ENCODE measurements around the gene PIK3R1.

The PIK3R1 gene

GRCh38 chr5:68220914-68221313 lies 5.4 kb downstream of the PIK3R1 start:
- TF ChIP-seq POLR2AphosphoS5 (IDR thresholded peaks at IDR 0.05; ENCODE audit: low read depth, low read length) (no peak), POLR2A (IDR thresholded peaks at IDR 0.05; ENCODE audit: low read depth, low read length) (no peak), TAF1 (IDR thresholded peaks at IDR 0.05; ENCODE audit: borderline replicate concordance, low read depth, low read length) (no peak)

DNA sequence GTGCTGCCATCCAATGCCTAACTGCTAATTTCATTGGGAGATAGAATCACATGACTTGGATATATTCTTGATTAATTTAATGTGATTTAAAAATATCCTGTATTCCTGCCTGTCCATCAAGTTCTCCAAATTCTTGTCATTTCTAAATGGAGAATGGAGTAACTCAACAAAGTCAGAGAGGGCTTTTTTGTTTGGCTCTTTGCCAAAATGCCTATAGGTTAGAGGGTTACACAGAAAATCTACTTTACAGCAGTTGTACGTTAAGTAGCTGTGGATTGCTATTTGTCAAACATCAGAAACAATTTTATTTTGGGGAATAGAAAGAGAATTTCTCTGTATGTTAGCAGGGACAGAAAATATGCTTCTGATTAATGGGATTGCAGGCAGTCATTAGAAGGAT lies 5.9 kb downstream of the PIK3R1 start:
- FAIRE-seq (no peak), DNase-seq (ENCODE audit: insufficient read length) (no peak)
- no peak for TF ChIP-seq POLR2A (IDR thresholded peaks at IDR 0.05; ENCODE audit: low read depth, low read length)
- no peak for TF ChIP-seq TAF1 (IDR thresholded peaks at IDR 0.05; ENCODE audit: borderline replicate concordance, low read depth, low read length)
- no peak for TF ChIP-seq POLR2AphosphoS5 (IDR thresholded peaks at IDR 0.05; ENCODE audit: low read depth, low read length)

More at GRCh38 chr5:68220914-68221313, 5.4 kb downstream of the PIK3R1 start:
- DNase-seq (ENCODE audit: insufficient read length): no peak
- FAIRE-seq: no peak

- DNase-seq (ENCODE audit: insufficient read length): no peak
- FAIRE-seq: no peak
- TF ChIP-seq POLR2AphosphoS5 (IDR thresholded peaks at IDR 0.05; ENCODE audit: low read depth, low read length): no peak
- TF ChIP-seq POLR2A (IDR thresholded peaks at IDR 0.05; ENCODE audit: low read depth, low read length): no peak
- TF ChIP-seq TAF1 (IDR thresholded peaks at IDR 0.05; ENCODE audit: borderline replicate concordance, low read depth, low read length): no peak
These were observed 6.8 kb downstream of the PIK3R1 start for GRCh38 chr5:68222310-68222709.

GRCh38 chr5:68222824-68223354 lies 7.3 kb downstream of the PIK3R1 start:
- TF ChIP-seq TAF1 (IDR thresholded peaks at IDR 0.05; ENCODE audit: borderline replicate concordance, low read depth, low read length): no peak
- TF ChIP-seq POLR2A (IDR thresholded peaks at IDR 0.05; ENCODE audit: low read depth, low read length): no peak
- no peak for TF ChIP-seq POLR2AphosphoS5 (IDR thresholded peaks at IDR 0.05; ENCODE audit: low read depth, low read length)
- FAIRE-seq (no peak), DNase-seq (ENCODE audit: insufficient read length) (no peak)

GRCh38 chr5:68223904-68224303 lies 8.3 kb downstream of the PIK3R1 start:
- FAIRE-seq (no peak), DNase-seq (ENCODE audit: insufficient read length) (no peak)
- TF ChIP-seq TAF1 (IDR thresholded peaks at IDR 0.05; ENCODE audit: borderline replicate concordance, low read depth, low read length): no peak
- no peak for TF ChIP-seq POLR2AphosphoS5 (IDR thresholded peaks at IDR 0.05; ENCODE audit: low read depth, low read length)
- no peak for TF ChIP-seq POLR2A (IDR thresholded peaks at IDR 0.05; ENCODE audit: low read depth, low read length)

GRCh38 chr5:68224509-68225187 lies 9.1 kb downstream of the PIK3R1 start:
- TF ChIP-seq TAF1 (IDR thresholded peaks at IDR 0.05; ENCODE audit: borderline replicate concordance, low read depth, low read length): no peak
- TF ChIP-seq POLR2AphosphoS5 (IDR thresholded peaks at IDR 0.05; ENCODE audit: low read depth, low read length): no peak
- FAIRE-seq (no peak), DNase-seq (ENCODE audit: insufficient read length) (no peak)

GRCh38 chr5:68225188-68225910 lies 9.8 kb downstream of the PIK3R1 start:
- no peak for FAIRE-seq
- no peak for DNase-seq (ENCODE audit: insufficient read length)
- TF ChIP-seq TAF1 (IDR thresholded peaks at IDR 0.05; ENCODE audit: borderline replicate concordance, low read depth, low read length) (no peak), POLR2AphosphoS5 (IDR thresholded peaks at IDR 0.05; ENCODE audit: low read depth, low read length) (no peak), POLR2A (IDR thresholded peaks at IDR 0.05; ENCODE audit: low read depth, low read length) (no peak)

GRCh38 chr5:68225911-68226545 lies 10.5 kb downstream of the PIK3R1 start:
- FAIRE-seq (no peak), DNase-seq (ENCODE audit: insufficient read length) (no peak)
- no peak for TF ChIP-seq TAF1 (IDR thresholded peaks at IDR 0.05; ENCODE audit: borderline replicate concordance, low read depth, low read length)
- TF ChIP-seq POLR2A (IDR thresholded peaks at IDR 0.05; ENCODE audit: low read depth, low read length): no peak
- no peak for TF ChIP-seq POLR2AphosphoS5 (IDR thresholded peaks at IDR 0.05; ENCODE audit: low read depth, low read length)

DNA sequence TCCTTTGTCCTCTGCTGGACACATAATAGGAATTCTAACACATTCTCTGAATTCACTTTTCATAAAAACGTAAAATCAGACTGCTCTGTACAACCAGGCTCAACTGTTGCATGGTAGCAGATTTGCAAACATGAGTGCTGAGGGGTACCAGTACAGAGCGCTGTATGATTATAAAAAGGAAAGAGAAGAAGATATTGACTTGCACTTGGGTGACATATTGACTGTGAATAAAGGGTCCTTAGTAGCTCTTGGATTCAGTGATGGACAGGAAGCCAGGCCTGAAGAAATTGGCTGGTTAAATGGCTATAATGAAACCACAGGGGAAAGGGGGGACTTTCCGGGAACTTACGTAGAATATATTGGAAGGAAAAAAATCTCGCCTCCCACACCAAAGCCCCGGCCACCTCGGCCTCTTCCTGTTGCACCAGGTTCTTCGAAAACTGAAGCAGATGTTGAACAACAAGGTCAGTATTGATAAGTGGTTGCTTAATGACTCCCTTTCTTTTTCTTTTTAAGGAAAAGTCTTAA lies 11.1 kb downstream of the PIK3R1 start:
- FAIRE-seq: no peak
- DNase-seq (ENCODE audit: insufficient read length): no peak
- TF ChIP-seq TAF1 (IDR thresholded peaks at IDR 0.05; ENCODE audit: borderline replicate concordance, low read depth, low read length) (no peak), POLR2AphosphoS5 (IDR thresholded peaks at IDR 0.05; ENCODE audit: low read depth, low read length) (no peak), POLR2A (IDR thresholded peaks at IDR 0.05; ENCODE audit: low read depth, low read length) (no peak)

GRCh38 chr5:68227532-68228160 lies 12.1 kb downstream of the PIK3R1 start:
- TF ChIP-seq TAF1 (IDR thresholded peaks at IDR 0.05; ENCODE audit: borderline replicate concordance, low read depth, low read length) (no peak), POLR2AphosphoS5 (IDR thresholded peaks at IDR 0.05; ENCODE audit: low read depth, low read length) (no peak), POLR2A (IDR thresholded peaks at IDR 0.05; ENCODE audit: low read depth, low read length) (no peak)
- FAIRE-seq (no peak), DNase-seq (ENCODE audit: insufficient read length) (no peak)

DNA sequence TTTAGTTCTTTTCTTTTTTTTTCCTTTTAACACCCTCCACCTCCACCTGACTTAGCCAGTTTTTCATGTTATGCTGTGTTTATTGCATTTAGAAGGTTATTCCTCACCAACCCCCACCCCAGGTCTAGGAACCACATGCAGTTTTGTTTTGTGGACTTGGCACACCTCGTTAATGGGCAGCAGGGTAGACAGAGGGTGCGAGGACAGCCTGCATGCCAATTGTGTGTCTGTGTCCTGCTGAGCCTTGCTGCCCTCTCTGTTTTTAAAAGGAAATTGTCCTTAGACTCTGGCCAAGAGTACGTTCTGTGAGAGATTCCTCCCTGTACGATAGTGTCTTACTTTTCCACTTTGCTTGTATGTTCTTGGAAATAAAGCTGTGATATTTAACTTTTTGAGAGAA lies 13.9 kb downstream of the PIK3R1 start:
- TF ChIP-seq TAF1 (IDR thresholded peaks at IDR 0.05; ENCODE audit: borderline replicate concordance, low read depth, low read length) (no peak), POLR2AphosphoS5 (IDR thresholded peaks at IDR 0.05; ENCODE audit: low read depth, low read length) (no peak), POLR2A (IDR thresholded peaks at IDR 0.05; ENCODE audit: low read depth, low read length) (no peak)
- FAIRE-seq (no peak), DNase-seq (ENCODE audit: insufficient read length) (no peak)

Data from GM12892 (cell line).